OCI-LY3 (cell line): Measurements from ENCODE around the gene NEU2.

Experiments used
- H2AFZ ChIP-seq: fragments of 200-600, 300-600 bp; shearing (Covaris generic); 2 replicates; pipeline ENCODE4 v1.6.0; 2014; ENCODE audit warnings: antibody characterized with exemption, low read depth, low read length
- H3K27ac ChIP-seq: fragments of 200-600, 300-600 bp; sonication (generic); 2 replicates; pipeline ENCODE4 v1.5.1; 2014; ENCODE audit warnings: mild to moderate bottlenecking, low read length, moderate library complexity, mixed read lengths
- H3K27me3 ChIP-seq: fragments of 200-600, 300-600 bp; sonication (generic); 2 replicates; pipeline ENCODE4 v1.6.1; 2014; ENCODE audit warnings: low read depth, low read length, mixed read lengths
- H3K36me3 ChIP-seq: fragments of 200-600, 300-600 bp; sonication (generic); replicated peaks from 2 replicates; pipeline ENCODE3; 2014; ENCODE audit warnings: low read depth, low read length, mixed read lengths
- H3K4me1 ChIP-seq: fragments of 300-600, 200-600 bp; sonication (generic); 2 replicates; pipeline ENCODE4 v1.6.1; 2014; ENCODE audit warnings: low read length, mixed read lengths
- H3K4me2 ChIP-seq: fragments of 200-600, 300-600 bp; sonication (generic); 2 replicates; pipeline ENCODE4 v1.6.1; 2014; ENCODE audit warnings: low read length, mixed read lengths
- H3K4me3 ChIP-seq: fragments of 300-600, 200-600 bp; sonication (generic); 2 replicates; pipeline ENCODE4 v1.5.1; 2014; ENCODE audit warnings: antibody characterized with exemption, mild to moderate bottlenecking, low read length, moderate library complexity
- H3K79me2 ChIP-seq: fragments of 300-600, 200-600 bp; shearing (Covaris generic); 2 replicates; pipeline ENCODE4 v1.6.1; 2014; ENCODE audit warnings: mild to moderate bottlenecking, low read length, mixed read lengths
- H3K9ac ChIP-seq: fragments of 300-600, 200-600 bp; shearing (Covaris generic); 2 replicates; pipeline ENCODE4 v1.6.0; 2014; ENCODE audit warnings: mild to moderate bottlenecking, low read length, moderate library complexity
- H3K9me3 ChIP-seq: fragments of 200-600, 300-600 bp; shearing (Covaris generic); 2 replicates; pipeline ENCODE4 v1.6.1; 2014; ENCODE audit warnings: low read length, mixed read lengths; ENCODE audit not compliant: insufficient read depth
- H4K20me1 ChIP-seq: fragments of 200-600, 300-600 bp; sonication (generic); 2 replicates; pipeline ENCODE4 v1.6.1; 2016; ENCODE audit warnings: low read length, mixed read lengths; ENCODE audit not compliant: insufficient read depth
- CTCF ChIP-seq: fragments of 200-600, 300-600 bp; sonication (generic); IDR thresholded peaks from 2 replicates; pipeline ENCODE4 v1.5.1; 2014; ENCODE audit warnings: antibody characterized with exemption, low read length, low read depth
- EZH2phosphoT487 ChIP-seq: fragments of 200-600 bp; shearing (Covaris generic); IDR thresholded peaks from 2 replicates; pipeline ENCODE4 v1.6.1; 2018; ENCODE audit warnings: antibody characterized with exemption, mixed run types, low read depth

Gene NEU2

GRCh38 chr2:233065954-233066470 lies 33.5 kb downstream of the NEU2 start:
- H3K4me3 ChIP-seq, result no peak overlapping the region
- TF ChIP-seq EZH2phosphoT487 (no peak), CTCF (no peak)
- peaks cover 75% of the 10 kb centered on the region for H3K36me3 ChIP-seq
- H3K9ac ChIP-seq, result no peak overlapping the region
- no peak overlapping the region for H2AFZ ChIP-seq
- peaks cover 18% of the 10 kb centered on the region for H3K4me1 ChIP-seq
- peaks cover 78% of the 10 kb centered on the region for H4K20me1 ChIP-seq
- H3K27me3 ChIP-seq, result no peaks in the 10 kb centered on the region
- no peaks in the 10 kb centered on the region for H3K9me3 ChIP-seq
- no peak overlapping the region for H3K27ac ChIP-seq
- peaks cover 97% of the 10 kb centered on the region for H3K79me2 ChIP-seq
- H3K4me2 ChIP-seq, result no peak overlapping the region

- no peak overlapping the region for H3K9ac ChIP-seq
- no peak overlapping the region for H3K4me2 ChIP-seq
- H4K20me1 ChIP-seq, result peaks cover 55% of the 10 kb centered on the region
- no peaks in the 10 kb centered on the region for H3K9me3 ChIP-seq
- no peak for TF ChIP-seq CTCF
- TF ChIP-seq EZH2phosphoT487, result no peak
- H3K4me1 ChIP-seq, result peaks cover 17% of the 10 kb centered on the region
- peaks cover 66% of the 10 kb centered on the region for H3K36me3 ChIP-seq
- H3K27ac ChIP-seq, result no peak overlapping the region
- H3K79me2 ChIP-seq, result peaks cover 97% of the 10 kb centered on the region
- H3K4me3 ChIP-seq, result no peak overlapping the region
- H2AFZ ChIP-seq, result no peak overlapping the region
- H3K27me3 ChIP-seq, result no peaks in the 10 kb centered on the region
Observed at GRCh38 chr2:233068762-233069418, 36.4 kb downstream of the NEU2 start.

GRCh38 chr2:233072838-233073237 lies 40.4 kb downstream of the NEU2 start:
- Histone ChIP-seq H3K9ac (peak overlapping the region; percentile 35; the same call in 1 of the 2 replicates), H3K27ac (peak overlapping the region; percentile 61), H4K20me1 (peaks cover 25% of the 10 kb centered on the region), H3K27me3 (no peaks in the 10 kb centered on the region), H3K79me2 (peaks cover 96% of the 10 kb centered on the region), H3K4me1 (peaks cover 51% of the 10 kb centered on the region), H2AFZ (no peak overlapping the region), H3K4me2 (peak overlapping the region; percentile 44; the same call in 1 of the 2 replicates), H3K9me3 (no peaks in the 10 kb centered on the region), H3K4me3 (no peak overlapping the region), H3K36me3 (peaks cover 46% of the 10 kb centered on the region)
- TF ChIP-seq EZH2phosphoT487, result no peak

- peak overlapping the region; percentile 89 for H3K4me2 ChIP-seq
- peak overlapping the region; percentile 98 for H3K27ac ChIP-seq
- no peak overlapping the region for H2AFZ ChIP-seq
- H3K27me3 ChIP-seq, result no peaks in the 10 kb centered on the region
- H3K9me3 ChIP-seq, result no peaks in the 10 kb centered on the region
- H3K79me2 ChIP-seq, result peaks cover 96% of the 10 kb centered on the region
- H3K4me1 ChIP-seq, result peaks cover 59% of the 10 kb centered on the region
- peaks cover 16% of the 10 kb centered on the region for H4K20me1 ChIP-seq
- H3K4me3 ChIP-seq, result peak overlapping the region; percentile 54; the same call in 1 of the 2 replicates
- H3K36me3 ChIP-seq, result peaks cover 48% of the 10 kb centered on the region
- peak overlapping the region; percentile 71 for H3K9ac ChIP-seq
- TF ChIP-seq EZH2phosphoT487 (no peak), CTCF (peak; percentile 29)
Observed at GRCh38 chr2:233074106-233074505, 41.6 kb downstream of the NEU2 start.
